Measurements from ENCODE around the gene FLNB.

- 0 out of 2 replicates have a peak, but pooled peaks have one; percentile 18 for TF ChIP-seq CREB5 (CRISPR knock-in tag; IDR thresholded peaks at IDR 0.05; ENCODE audit: low read depth)
- TF ChIP-seq ARNTL (CRISPR knock-in tag; IDR thresholded peaks at IDR 0.05; ENCODE audit: borderline replicate concordance, low read depth) = no peak
- no peak for TF ChIP-seq ZFP30 (CRISPR knock-in tag; IDR thresholded peaks at IDR 0.05)
- TF ChIP-seq GLIS3 (CRISPR knock-in tag; IDR thresholded peaks at IDR 0.05) = no peak
- TF ChIP-seq ZFP3 (CRISPR knock-in tag; IDR thresholded peaks at IDR 0.05) = no peak
- no peak for TF ChIP-seq PPARA (CRISPR knock-in tag; IDR thresholded peaks at IDR 0.05; ENCODE audit: borderline replicate concordance)
- no peak for TF ChIP-seq BACH2 (CRISPR knock-in tag; IDR thresholded peaks at IDR 0.05; ENCODE audit: borderline replicate concordance)
- no peak for TF ChIP-seq ZNF70 (CRISPR knock-in tag; IDR thresholded peaks at IDR 0.05)
- TF ChIP-seq CSDC2 (CRISPR knock-in tag; IDR thresholded peaks at IDR 0.05) = no peak
- TF ChIP-seq POU6F1 (CRISPR knock-in tag; IDR thresholded peaks at IDR 0.05; ENCODE audit: borderline replicate concordance, low read depth) = no peak
Measured at GRCh38 chr3:58052373-58053273, 44.4 kb downstream of the FLNB start.

Data from SK-N-SH treated with all-trans-retinoic acid at 6 μM for 48 hours (cell line).